ENCODE data around the gene PGA5. TPM values are rescaled to one million over a fixed set of nuclear protein-coding genes. Genes with fewer than 3 reads are reported as not detected.
A peak's percentile ranks its signal among the peaks of the same experiment; 100 is the strongest.
"Not testable (repeated sequence)": the region's sequence is repeated elsewhere in the genome, so short reads cannot be mapped to it uniquely, and the experiment has no call there.

PGA5 gene
- total RNA-seq, 1 donor from 2014 or later, result 2.9 TPM

- not testable (repeated sequence) for H3K27me3 Mint-ChIP-seq; H3K36me3 Mint-ChIP-seq; H3K9me3 Mint-ChIP-seq; H3K27ac Mint-ChIP-seq; H3K4me1 Mint-ChIP-seq (ENCODE audit: unreplicated experiment); H3K4me3 Mint-ChIP-seq; DNase-seq (ENCODE audit: extremely low spot score, unreplicated experiment)
These were observed 10.1 kb downstream of the PGA5 start for GRCh38 chr11:61250796-61251765.

GRCh38 chr11:61252332-61252731 lies 11.4 kb downstream of the PGA5 start:
- H3K27me3 Mint-ChIP-seq; H3K27ac Mint-ChIP-seq; H3K36me3 Mint-ChIP-seq; H3K4me3 Mint-ChIP-seq; DNase-seq (ENCODE audit: extremely low spot score, unreplicated experiment); H3K9me3 Mint-ChIP-seq; H3K4me1 Mint-ChIP-seq (ENCODE audit: unreplicated experiment): not testable (repeated sequence)

GRCh38 chr11:61254403-61255025 lies 13.5 kb downstream of the PGA5 start:
- DNase-seq (ENCODE audit: extremely low spot score, unreplicated experiment), result no peak
- Mint-ChIP-seq H3K27ac (no peak overlapping the region), H3K27me3 (no peaks in the 10 kb centered on the region), H3K4me1 (ENCODE audit: unreplicated experiment) (no peaks in the 10 kb centered on the region), H3K36me3 (no peaks in the 10 kb centered on the region), H3K9me3 (no peaks in the 10 kb centered on the region), H3K4me3 (no peak overlapping the region)
- peak; percentile 86 for TF ChIP-seq CTCF (conservative IDR thresholded peaks at IDR 0.05)

GRCh38 chr11:61256710-61257482 lies 15.9 kb downstream of the PGA5 start:
- H3K27me3 Mint-ChIP-seq, result no peaks in the 10 kb centered on the region
- H3K4me1 Mint-ChIP-seq (ENCODE audit: unreplicated experiment), result no peaks in the 10 kb centered on the region
- no peak for DNase-seq (ENCODE audit: extremely low spot score, unreplicated experiment)
- H3K27ac Mint-ChIP-seq, result no peak overlapping the region
- TF ChIP-seq CTCF (conservative IDR thresholded peaks at IDR 0.05), result no peak
- H3K9me3 Mint-ChIP-seq, result no peaks in the 10 kb centered on the region
- H3K36me3 Mint-ChIP-seq, result no peaks in the 10 kb centered on the region
- no peak overlapping the region for H3K4me3 Mint-ChIP-seq

- H3K9me3 Mint-ChIP-seq, result no peaks in the 10 kb centered on the region
- no peaks in the 10 kb centered on the region for H3K4me1 Mint-ChIP-seq (ENCODE audit: unreplicated experiment)
- DNase-seq (ENCODE audit: extremely low spot score, unreplicated experiment), result no peak
- H3K27ac Mint-ChIP-seq, result no peak overlapping the region
- H3K36me3 Mint-ChIP-seq, result no peaks in the 10 kb centered on the region
- no peaks in the 10 kb centered on the region for H3K27me3 Mint-ChIP-seq
- TF ChIP-seq CTCF (conservative IDR thresholded peaks at IDR 0.05), result no peak
- H3K4me3 Mint-ChIP-seq, result no peak overlapping the region
These were observed 17.6 kb downstream of the PGA5 start for GRCh38 chr11:61258546-61258945.

GRCh38 chr11:61259363-61259762 lies 18.4 kb downstream of the PGA5 start:
- no peaks in the 10 kb centered on the region for H3K27me3 Mint-ChIP-seq
- H3K36me3 Mint-ChIP-seq, result no peaks in the 10 kb centered on the region
- DNase-seq (ENCODE audit: extremely low spot score, unreplicated experiment), result no peak
- H3K27ac Mint-ChIP-seq, result no peak overlapping the region
- no peaks in the 10 kb centered on the region for H3K9me3 Mint-ChIP-seq
- no peak overlapping the region for H3K4me3 Mint-ChIP-seq
- TF ChIP-seq CTCF (conservative IDR thresholded peaks at IDR 0.05), result no peak
- no peaks in the 10 kb centered on the region for H3K4me1 Mint-ChIP-seq (ENCODE audit: unreplicated experiment)
